Naive B cell (primary cell): Measurements from ENCODE around the gene UGT2A2. TPM values are rescaled to one million over a fixed set of nuclear protein-coding genes. Genes with fewer than 3 reads are reported as not detected.

Experiments
- polyA plus RNA-seq, 6 donors: library from polyadenylated mRNA; unstranded; fragments of 300-500 nt; fragmentation: Illumina TruSeq; gene quantifications; one replicate each; pipeline ENCODE4 v1.2.3, GENCODE V29; 2021; ENCODE audit warnings: low read depth in 6 of 6

Gene UGT2A2
- polyA plus RNA-seq, 6 donors from 2014 or later: not detected

Other genes with a start within 250 kb of the UGT2A2 start
- not detected for gene UGT2B4, start 143.7 kb downstream of the UGT2A2 start, polyA plus RNA-seq
- gene UGT2A1, start 13.6 kb upstream of the UGT2A2 start, polyA plus RNA-seq: not detected
- gene SULT1B1, start 121.0 kb upstream of the UGT2A2 start, polyA plus RNA-seq: under 1 TPM in 1 of 6 donors, not detected in 5; 0.62 TPM
- not detected for gene SULT1E1, start 220.5 kb upstream of the UGT2A2 start, polyA plus RNA-seq